ENCODE data around the gene PAIP1. TPM values are rescaled to one million over a fixed set of nuclear protein-coding genes. Genes with fewer than 3 reads are reported as not detected.

PAIP1 gene
- total and polyA plus RNA-seq, 2 donors (not counting 3 experiments of a cell fraction or from before 2014, with no cell fraction given), result 69.1 to 90.1 TPM

DNA sequence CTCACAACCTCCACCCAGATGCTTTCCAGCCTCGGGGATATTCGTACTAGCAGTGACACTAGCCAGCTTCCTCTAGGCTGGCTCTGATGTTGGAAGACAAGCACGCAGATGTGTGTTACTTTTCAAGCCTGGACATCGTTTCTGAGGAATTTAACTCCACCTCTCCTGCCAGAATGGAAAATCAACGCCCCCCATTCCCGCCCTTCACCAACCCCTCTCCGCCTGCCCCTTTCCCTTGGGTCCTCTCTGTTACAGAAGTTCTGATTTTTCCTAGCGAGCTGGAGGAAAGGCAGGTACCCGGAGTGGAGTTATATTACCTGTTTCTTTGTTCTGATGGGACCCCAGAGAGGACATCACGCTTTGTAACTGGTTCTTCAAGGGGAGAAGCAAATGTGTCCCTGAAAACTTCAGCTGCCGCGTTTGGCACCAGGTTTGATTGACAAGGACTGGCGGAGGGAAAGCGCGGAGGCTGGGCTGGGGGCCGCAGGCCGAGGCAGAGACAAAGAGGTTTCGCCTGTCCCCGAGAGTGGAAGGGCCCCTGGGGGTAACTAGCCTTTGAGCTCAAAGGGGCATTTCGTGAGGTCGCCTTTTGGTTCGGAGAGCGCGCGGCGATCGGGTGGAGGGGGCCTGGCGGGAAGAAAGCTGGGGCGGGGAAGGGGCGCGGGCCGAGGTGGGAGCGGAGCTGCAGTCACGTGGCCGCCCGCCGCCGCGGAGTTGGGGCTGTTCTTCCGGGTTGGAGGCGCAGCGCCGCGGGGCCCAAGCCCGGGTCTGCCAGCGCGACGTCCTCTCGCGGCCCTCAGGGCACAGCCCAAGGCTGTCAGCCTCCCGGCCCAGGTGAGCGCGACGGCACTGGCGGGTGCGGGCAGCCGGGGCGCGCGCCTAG, 45.8 kb upstream of the PAIP1 start, which contains the start of gene NNT:
NNT (plus strand) TSS at position 720 of the 883 bp plus-strand sequence. CDS start 6,016 bp downstream, outside the sequence.
- H3K4me1 ChIP-seq (ENCODE audit: control insufficient read depth, extremely low read depth, insufficient read depth, low read length), result peaks cover 19% of the 10 kb centered on the region
- H3K9ac ChIP-seq (replicated peaks; ENCODE audit: extremely low read depth, insufficient read depth, low read length), result peak within 1 kb of the TSS; percentile 98
- H3K36me3 ChIP-seq (ENCODE audit: control insufficient read depth in 2 of 2, extremely low read depth in 1 of 2, insufficient read depth in 2 of 2, low read length in 2 of 2), result no peaks in the 10 kb centered on the region
- no peaks in the 10 kb centered on the region for H3K9me3 ChIP-seq (replicated peaks; ENCODE audit: control insufficient read depth, insufficient read depth, low read length)
- intact Hi-C loops (cut with micrococcal nuclease) (loop anchor here (1.0 to 5.0 kb wide), 4 partner anchors 46 to 480 kb away; partner anchors contain the start of genes HMGCS1 and ZNF131), dilution Hi-C loops (cut with MboI; ENCODE audit: extremely low pct_ligation_motif_present, low sequenced_read_pairs) (no loop called here)
- BruUV-seq (replicated peaks), result TSS peak; percentile 72
- DNase-seq (ENCODE audit: low read depth, low spot score), result peak; percentile 70
- CTCF ChIA-PET, result interaction anchor here (1.0 to 3.1 kb wide), 7 partner anchors 9 to 119 kb away, joined by 3 to 26 read pairs (median 4); partner anchors contain the start of gene TMEM267
- peaks cover 5% of the 10 kb centered on the region for H3K9me1 ChIP-seq (replicated peaks; ENCODE audit: control insufficient read depth, extremely low read depth, insufficient read depth, low read length)
- peak; percentile 59 for FAIRE-seq
- H2AFZ ChIP-seq (ENCODE audit: low read depth, low read length), result peak within 1 kb of the TSS; percentile 91
- peak within 1 kb of the TSS; percentile 96 for H3K4me2 ChIP-seq (ENCODE audit: insufficient read depth, low read length)
- peak within 1 kb of the TSS; percentile 88 for H3K27ac ChIP-seq (ENCODE audit: insufficient read depth, low read depth, low read length)
- H3K79me2 ChIP-seq (ENCODE audit: control insufficient read depth, insufficient read depth, low read length), result peaks cover 26% of the 10 kb centered on the region
- H4K20me1 ChIP-seq (replicated peaks; ENCODE audit: control insufficient read depth, extremely low read depth, insufficient read depth, low read length), result no peaks in the 10 kb centered on the region
- TF ChIP-seq, protein P1, sequence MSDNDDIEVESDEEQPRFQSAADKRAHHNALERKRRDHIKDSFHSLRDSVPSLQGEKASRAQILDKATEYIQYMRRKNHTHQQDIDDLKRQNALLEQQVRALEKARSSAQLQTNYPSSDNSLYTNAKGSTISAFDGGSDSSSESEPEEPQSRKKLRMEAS (IDR thresholded peaks at IDR 0.05; ENCODE audit: insufficient read depth, insufficient read length), result peak; percentile 70
- TF ChIP-seq MYC (IDR thresholded peaks at IDR 0.05; ENCODE audit: low read depth, low read length) (peak; percentile 12), POLR2AphosphoS5 (IDR thresholded peaks at IDR 0.05; ENCODE audit: insufficient read depth, low read depth, low read length) (peak; percentile 34), POLR2A (IDR thresholded peaks at IDR 0.05; ENCODE audit: low read depth, low read length) (no peak)
- TF ChIP-seq, protein P2, sequence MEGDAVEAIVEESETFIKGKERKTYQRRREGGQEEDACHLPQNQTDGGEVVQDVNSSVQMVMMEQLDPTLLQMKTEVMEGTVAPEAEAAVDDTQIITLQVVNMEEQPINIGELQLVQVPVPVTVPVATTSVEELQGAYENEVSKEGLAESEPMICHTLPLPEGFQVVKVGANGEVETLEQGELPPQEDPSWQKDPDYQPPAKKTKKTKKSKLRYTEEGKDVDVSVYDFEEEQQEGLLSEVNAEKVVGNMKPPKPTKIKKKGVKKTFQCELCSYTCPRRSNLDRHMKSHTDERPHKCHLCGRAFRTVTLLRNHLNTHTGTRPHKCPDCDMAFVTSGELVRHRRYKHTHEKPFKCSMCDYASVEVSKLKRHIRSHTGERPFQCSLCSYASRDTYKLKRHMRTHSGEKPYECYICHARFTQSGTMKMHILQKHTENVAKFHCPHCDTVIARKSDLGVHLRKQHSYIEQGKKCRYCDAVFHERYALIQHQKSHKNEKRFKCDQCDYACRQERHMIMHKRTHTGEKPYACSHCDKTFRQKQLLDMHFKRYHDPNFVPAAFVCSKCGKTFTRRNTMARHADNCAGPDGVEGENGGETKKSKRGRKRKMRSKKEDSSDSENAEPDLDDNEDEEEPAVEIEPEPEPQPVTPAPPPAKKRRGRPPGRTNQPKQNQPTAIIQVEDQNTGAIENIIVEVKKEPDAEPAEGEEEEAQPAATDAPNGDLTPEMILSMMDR (IDR thresholded peaks at IDR 0.05; ENCODE audit: extremely low read depth in 1 of 2, insufficient read depth in 1 of 2, low read depth in 1 of 2, low read length in 2 of 2), result no peak
- peak within 1 kb of the TSS; percentile 53 to 86 (median 80) for H3K4me3 ChIP-seq (replicated peaks in 1 of 3; ENCODE audit: insufficient read depth in 1 of 3, low read depth in 1 of 3, low read length in 3 of 3)
- H3K27me3 ChIP-seq (ENCODE audit: control insufficient read depth in 2 of 2, insufficient read depth in 2 of 2, low read length in 2 of 2), result no peaks in the 10 kb centered on the region
- POLR2A ChIA-PET, result interaction anchor here (1.6 kb wide), 1 partner anchor 47 kb away, joined by 4 read pairs; no protein-coding TSS in a partner anchor
